ENCODE data around the gene RNF25.

Gene RNF25, protein sequence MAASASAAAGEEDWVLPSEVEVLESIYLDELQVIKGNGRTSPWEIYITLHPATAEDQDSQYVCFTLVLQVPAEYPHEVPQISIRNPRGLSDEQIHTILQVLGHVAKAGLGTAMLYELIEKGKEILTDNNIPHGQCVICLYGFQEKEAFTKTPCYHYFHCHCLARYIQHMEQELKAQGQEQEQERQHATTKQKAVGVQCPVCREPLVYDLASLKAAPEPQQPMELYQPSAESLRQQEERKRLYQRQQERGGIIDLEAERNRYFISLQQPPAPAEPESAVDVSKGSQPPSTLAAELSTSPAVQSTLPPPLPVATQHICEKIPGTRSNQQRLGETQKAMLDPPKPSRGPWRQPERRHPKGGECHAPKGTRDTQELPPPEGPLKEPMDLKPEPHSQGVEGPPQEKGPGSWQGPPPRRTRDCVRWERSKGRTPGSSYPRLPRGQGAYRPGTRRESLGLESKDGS

DNA sequence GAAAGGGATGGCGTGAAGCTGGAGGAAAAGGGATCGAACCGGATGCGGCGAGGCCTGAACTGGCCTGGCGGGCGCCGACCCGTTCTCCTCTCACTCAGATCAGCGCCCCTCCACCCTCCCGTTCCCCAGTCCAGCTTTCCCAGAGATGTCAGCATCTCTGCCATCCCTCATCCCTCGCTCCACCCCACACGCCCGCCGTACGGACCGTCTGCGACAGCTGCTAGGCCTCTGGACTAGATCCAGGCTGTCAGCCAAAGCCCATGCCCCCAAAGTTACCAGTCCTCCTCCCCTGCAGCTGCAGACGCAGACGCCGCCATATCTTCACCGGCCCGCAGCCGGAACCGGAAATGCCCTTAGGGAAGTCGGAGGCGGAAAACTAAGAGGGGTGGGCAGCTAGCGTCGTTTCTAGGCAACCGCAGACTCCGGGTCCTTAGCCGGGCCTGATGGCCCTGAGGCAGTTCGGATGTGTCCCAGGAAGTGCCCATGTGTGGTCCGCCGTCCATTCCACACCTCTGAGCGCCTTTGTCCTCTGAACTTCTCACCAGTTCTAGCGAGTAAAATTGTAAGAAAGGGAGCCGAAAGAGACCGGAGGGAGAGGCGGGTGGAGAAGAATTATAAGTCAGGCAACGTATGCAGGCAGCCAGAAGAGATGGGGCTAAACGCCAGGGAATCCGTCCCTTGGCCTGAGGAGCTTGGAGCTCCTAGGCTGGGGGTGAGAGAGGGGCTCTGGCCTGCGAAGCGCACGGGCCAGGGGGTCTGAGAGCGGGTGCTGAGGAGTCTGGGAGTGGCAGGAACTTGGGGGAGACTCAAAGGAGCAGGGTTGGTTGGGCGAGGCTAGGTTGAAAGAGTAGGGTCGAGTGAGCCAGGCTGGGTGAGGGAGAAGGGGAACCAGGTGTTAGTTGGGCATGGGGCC lies at the start of gene RNF25, which contains the start of gene STK36:
TSS of gene RNF25 (minus strand) at position 349 of the 913 bp plus-strand sequence. CDS start at position 317, 32 bp downstream.
TSS of gene STK36 (plus strand) at position 433 of the 913 bp plus-strand sequence. CDS start 744 bp downstream, outside the sequence.
- Histone ChIP-seq H4K20me1 (peaks cover 0 to 12% (median 0%) of the 10 kb centered on the region in 11 experiments; a peak in 3 of 22 replicates), H3K27me3 (no peaks in the 10 kb centered on the region), H3K4me3 (peak within 1 kb of the TSS; percentile 75 to 93 (median 85)), H3K4me2 (peak within 1 kb of the TSS; percentile 77 to 96 (median 91)), H3K27ac (peak within 1 kb of the TSS; percentile 71 to 85 (median 82); a peak in 21 of 22 replicates), H3K36me3 (peaks cover 11 to 41% (median 25%) of the 10 kb centered on the region in 11 experiments), H3K9me3 (replicated peaks in 1 of 11) (no peaks in the 10 kb centered on the region), H3K4me1 (peaks cover 17 to 27% (median 20%) of the 10 kb centered on the region in 10 experiments), H3K9ac (peak within 1 kb of the TSS; percentile 74 to 89 (median 83))
- no peak for TF ChIP-seq Cebpa-rat (IDR thresholded peaks at IDR 0.05)

DNA sequence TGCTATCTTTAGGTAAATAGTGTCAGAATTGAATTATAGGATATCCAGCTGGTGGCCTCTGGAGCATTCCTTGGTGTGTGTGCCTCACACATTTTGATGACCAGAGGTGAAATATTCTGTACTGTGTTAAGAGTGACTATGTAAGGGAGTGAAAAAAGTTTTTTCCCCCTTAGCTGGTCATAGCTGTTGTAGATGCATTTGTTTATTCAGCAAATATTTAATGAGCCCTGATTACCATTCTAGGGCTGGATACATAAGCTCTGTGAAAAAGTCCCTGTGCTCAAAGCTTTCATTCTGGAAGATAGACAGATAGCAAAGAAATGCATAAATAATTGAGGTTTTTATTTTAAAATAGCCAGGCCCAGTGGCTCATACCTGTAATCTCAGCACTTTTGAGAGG lies 49.7 kb upstream of the RNF25 start:
- H3K36me3 ChIP-seq, result peaks cover 54 to 75% (median 65%) of the 10 kb centered on the region in 11 experiments
- H3K4me3 ChIP-seq, result no peak overlapping the region
- H3K27me3 ChIP-seq, result no peaks in the 10 kb centered on the region
- H4K20me1 ChIP-seq, result peaks cover 0 to 83% (median 50%) of the 10 kb centered on the region in 11 experiments; a peak in 19 of 22 replicates
- peaks cover 17 to 25% (median 21%) of the 10 kb centered on the region in 11 experiments for H3K9me3 ChIP-seq (replicated peaks in 1 of 11)
- peak overlapping the region in 1 of 11 experiments; percentile 50; a peak in 1 of 22 replicates for H3K27ac ChIP-seq
- no peak for TF ChIP-seq Cebpa-rat (IDR thresholded peaks at IDR 0.05)
- H3K9ac ChIP-seq, result no peak overlapping the region
- peaks cover 7 to 73% (median 22%) of the 10 kb centered on the region in 10 experiments; a peak in 16 of 20 replicates for H3K4me1 ChIP-seq
- peak overlapping the region in 2 of 11 experiments; percentile 54 to 71; a peak in 3 of 22 replicates for H3K4me2 ChIP-seq

DNA sequence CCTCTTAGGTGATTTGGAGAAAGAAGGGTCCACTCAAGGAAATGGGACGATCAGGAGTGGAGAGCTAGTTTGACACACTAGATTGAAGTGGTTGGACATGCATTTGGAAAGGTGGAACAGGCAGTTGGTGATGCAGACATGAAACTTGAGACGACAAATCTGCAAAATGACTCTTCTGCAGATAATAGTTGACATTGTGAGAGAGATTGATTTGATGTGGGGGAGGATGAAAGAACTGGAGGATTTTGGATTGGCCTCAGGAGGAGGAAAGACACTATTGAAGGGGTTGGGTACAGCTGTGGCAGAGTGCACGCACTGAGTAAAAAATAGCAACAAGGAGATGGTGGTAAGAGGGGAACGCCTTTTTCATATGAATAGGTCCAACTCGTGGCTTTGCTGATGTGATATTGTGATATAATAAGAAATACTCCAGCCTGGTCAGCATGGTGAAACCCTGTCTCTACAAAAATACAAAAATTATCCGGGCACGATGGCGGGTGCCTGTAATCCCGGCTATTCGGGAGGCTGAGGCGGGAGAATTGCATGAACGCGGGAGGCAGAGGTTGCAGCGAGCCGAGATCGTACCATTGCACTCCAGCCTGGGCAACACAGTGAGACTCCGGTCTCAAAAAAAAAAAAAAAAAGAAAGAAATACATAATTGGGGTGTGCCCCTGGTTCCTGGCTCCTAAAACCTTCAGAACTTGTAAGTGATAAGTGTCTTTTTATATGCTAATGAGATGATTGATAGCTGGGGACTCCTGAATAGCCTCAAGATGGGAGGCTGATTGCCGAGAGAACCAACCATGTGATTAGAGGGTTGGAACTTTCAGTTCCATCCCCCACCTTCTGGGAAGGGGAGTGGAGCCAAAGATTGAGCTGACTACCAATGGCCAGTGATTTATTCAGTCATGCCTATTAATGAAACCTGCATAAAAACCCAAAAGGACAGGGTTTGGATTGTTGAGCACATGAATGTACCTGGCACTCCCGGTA lies 48.5 kb upstream of the RNF25 start:
- H3K9ac ChIP-seq, result no peak overlapping the region
- H3K36me3 ChIP-seq, result peaks cover 52 to 75% (median 65%) of the 10 kb centered on the region in 11 experiments
- H4K20me1 ChIP-seq, result peaks cover 0 to 87% (median 50%) of the 10 kb centered on the region in 11 experiments; a peak in 19 of 22 replicates
- peaks cover 5 to 13% (median 10%) of the 10 kb centered on the region in 11 experiments for H3K9me3 ChIP-seq (replicated peaks in 1 of 11)
- no peak overlapping the region for H3K27ac ChIP-seq
- H3K4me3 ChIP-seq, result no peak overlapping the region
- peaks cover 7 to 75% (median 22%) of the 10 kb centered on the region in 10 experiments; a peak in 16 of 20 replicates for H3K4me1 ChIP-seq
- no peaks in the 10 kb centered on the region for H3K27me3 ChIP-seq
- peak overlapping the region in 1 of 11 experiments; percentile 71; a peak in 2 of 22 replicates for H3K4me2 ChIP-seq
- TF ChIP-seq Cebpa-rat (IDR thresholded peaks at IDR 0.05), result no peak

DNA sequence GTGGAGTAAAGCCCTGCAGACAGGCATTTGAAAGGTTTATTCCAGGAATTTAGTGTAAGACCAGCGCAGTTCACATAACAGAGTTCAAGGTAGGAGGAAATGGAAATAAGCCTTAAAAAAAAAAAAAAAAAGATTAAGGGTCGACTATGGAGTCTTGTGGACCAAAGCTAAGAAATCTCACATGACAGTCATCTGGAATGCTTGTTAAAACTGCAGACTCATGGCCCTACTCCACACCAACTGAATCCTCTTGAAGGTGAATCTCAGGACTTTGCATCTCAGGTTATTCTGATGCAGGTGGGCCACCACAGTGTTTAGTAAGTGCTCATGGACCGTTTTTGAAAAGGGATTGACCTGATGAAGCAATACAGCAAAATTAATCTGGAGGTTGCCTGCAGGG lies 47.7 kb upstream of the RNF25 start:
- H3K27ac ChIP-seq, result no peak overlapping the region
- H3K36me3 ChIP-seq, result peaks cover 46 to 75% (median 59%) of the 10 kb centered on the region in 11 experiments

DNA sequence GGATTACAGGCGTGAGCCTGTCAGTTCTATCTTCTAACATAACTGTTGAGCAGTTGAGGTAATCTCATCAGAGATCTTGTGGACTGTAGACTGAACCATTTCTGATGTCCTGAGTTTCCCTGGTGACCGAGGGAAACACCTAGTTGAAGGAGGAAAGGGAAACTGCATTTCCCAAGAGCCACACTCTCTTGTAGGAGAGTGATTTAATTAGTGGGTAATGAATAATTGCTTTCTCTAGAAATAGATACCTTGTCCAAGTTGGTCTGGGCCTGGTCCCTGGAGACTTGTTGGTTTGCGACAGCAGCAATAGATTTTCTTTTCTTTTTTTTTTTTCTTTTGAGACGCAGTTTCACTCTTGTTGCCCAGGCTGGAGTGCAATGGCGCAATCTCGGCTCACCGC lies 46.3 kb upstream of the RNF25 start:
- Histone ChIP-seq H3K36me3 (peaks cover 46 to 75% (median 56%) of the 10 kb centered on the region in 11 experiments), H4K20me1 (peaks cover 0 to 99% (median 58%) of the 10 kb centered on the region in 11 experiments; a peak in 19 of 22 replicates), H3K4me1 (peaks cover 8 to 80% (median 34%) of the 10 kb centered on the region in 10 experiments; a peak in 19 of 20 replicates), H3K27me3 (no peaks in the 10 kb centered on the region), H3K9me3 (replicated peaks in 1 of 11) (no peaks in the 10 kb centered on the region), H3K27ac (no peak overlapping the region), H3K4me3 (no peak overlapping the region), H3K9ac (no peak overlapping the region), H3K4me2 (peak overlapping the region in 5 of 11 experiments; percentile 1 to 35 (median 22); a peak in 5 of 22 replicates)
- no peak for TF ChIP-seq Cebpa-rat (IDR thresholded peaks at IDR 0.05)

More for the DNA sequence above, 47.7 kb upstream of the RNF25 start:
- H4K20me1 ChIP-seq, result peaks cover 0 to 92% (median 50%) of the 10 kb centered on the region in 11 experiments; a peak in 19 of 22 replicates
- no peaks in the 10 kb centered on the region for H3K27me3 ChIP-seq
- H3K4me1 ChIP-seq, result peaks cover 7 to 80% (median 23%) of the 10 kb centered on the region in 10 experiments; a peak in 16 of 20 replicates
- TF ChIP-seq Cebpa-rat (IDR thresholded peaks at IDR 0.05), result no peak
- peak overlapping the region in 1 of 11 experiments; percentile 14; a peak in 2 of 22 replicates for H3K4me2 ChIP-seq
- no peak overlapping the region for H3K4me3 ChIP-seq
- H3K9ac ChIP-seq, result no peak overlapping the region
- H3K9me3 ChIP-seq (replicated peaks in 1 of 11), result peaks cover 0 to 5% (median under 1%) of the 10 kb centered on the region in 11 experiments; a peak in 11 of 22 replicates

DNA sequence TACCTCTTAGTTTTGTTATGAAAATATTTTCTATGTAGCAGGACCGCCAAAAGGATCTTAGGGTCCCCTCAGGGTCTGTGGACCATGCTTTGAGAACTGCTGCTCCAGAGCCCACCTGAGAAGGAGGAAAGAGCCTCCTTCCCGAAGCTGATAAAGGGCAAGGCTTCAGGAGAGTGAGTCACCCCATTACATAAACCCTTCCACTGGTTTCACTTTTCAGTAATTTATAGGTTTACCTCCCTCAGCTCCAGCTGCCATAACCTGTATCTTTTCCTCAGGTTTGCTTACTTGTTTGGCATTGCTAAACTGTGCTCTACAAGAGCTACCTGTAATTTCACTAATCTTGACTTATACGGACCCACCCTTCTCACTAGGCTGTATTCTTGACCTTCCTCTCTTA lies 45.5 kb upstream of the RNF25 start:
- Histone ChIP-seq H3K9me3 (replicated peaks in 1 of 11) (no peaks in the 10 kb centered on the region), H3K4me3 (no peak overlapping the region), H3K27me3 (no peaks in the 10 kb centered on the region), H3K9ac (0 out of 22 replicates have a peak overlapping the region, but pooled peaks of 1 of the 11 experiments have one; percentile 29), H3K36me3 (peaks cover 46 to 83% (median 56%) of the 10 kb centered on the region in 11 experiments), H3K4me2 (peak overlapping the region in 4 of 11 experiments; percentile 1 to 35 (median 22); a peak in 6 of 22 replicates), H3K4me1 (peaks cover 16 to 80% (median 41%) of the 10 kb centered on the region in 10 experiments; a peak in 19 of 20 replicates), H3K27ac (no peak overlapping the region), H4K20me1 (peaks cover 0 to 93% (median 52%) of the 10 kb centered on the region in 11 experiments; a peak in 19 of 22 replicates)
- TF ChIP-seq Cebpa-rat (IDR thresholded peaks at IDR 0.05), result no peak

DNA sequence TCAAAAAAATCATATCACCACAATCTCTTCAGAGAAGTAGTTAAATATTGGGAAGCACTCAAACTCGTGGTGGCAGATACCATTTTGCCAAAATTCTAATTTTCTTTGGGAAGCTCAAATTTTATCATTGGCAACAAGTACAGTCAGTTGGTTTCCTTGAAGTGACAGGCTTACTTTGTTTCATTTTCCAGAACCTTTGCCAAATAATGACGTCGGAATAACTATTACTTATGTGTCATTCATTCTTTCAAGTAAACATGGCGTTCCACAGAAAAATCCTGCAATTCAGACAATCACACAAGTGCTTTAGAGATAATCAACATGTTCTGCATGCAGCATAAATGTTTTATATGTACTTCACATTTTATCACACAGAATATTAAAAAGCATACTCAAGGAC lies 44.3 kb upstream of the RNF25 start:
- Histone ChIP-seq H3K9ac (no peak overlapping the region), H3K36me3 (peaks cover 46 to 80% (median 56%) of the 10 kb centered on the region in 11 experiments), H3K4me1 (peaks cover 24 to 75% (median 49%) of the 10 kb centered on the region in 10 experiments), H3K9me3 (replicated peaks in 1 of 11) (no peaks in the 10 kb centered on the region), H3K27me3 (no peaks in the 10 kb centered on the region), H3K27ac (no peak overlapping the region), H3K4me2 (no peak overlapping the region), H3K4me3 (no peak overlapping the region), H4K20me1 (peaks cover 0 to 82% (median 40%) of the 10 kb centered on the region in 11 experiments; a peak in 18 of 22 replicates)
- TF ChIP-seq Cebpa-rat (IDR thresholded peaks at IDR 0.05), result no peak

Data from BLaER1 treated with 17β-estradiol and CSF1 and Interleukin-3, amounts not matched to agents 10 nM and 100 nM (cell line).